ENCODE results near the gene AP5Z1. TPM values are rescaled to one million over a fixed set of nuclear protein-coding genes. Genes with fewer than 3 reads are reported as not detected.

The AP5Z1 gene
- total and polyA plus RNA-seq, 9 donors, result 12.8 to 22.9 (median 15.0) TPM

DNA sequence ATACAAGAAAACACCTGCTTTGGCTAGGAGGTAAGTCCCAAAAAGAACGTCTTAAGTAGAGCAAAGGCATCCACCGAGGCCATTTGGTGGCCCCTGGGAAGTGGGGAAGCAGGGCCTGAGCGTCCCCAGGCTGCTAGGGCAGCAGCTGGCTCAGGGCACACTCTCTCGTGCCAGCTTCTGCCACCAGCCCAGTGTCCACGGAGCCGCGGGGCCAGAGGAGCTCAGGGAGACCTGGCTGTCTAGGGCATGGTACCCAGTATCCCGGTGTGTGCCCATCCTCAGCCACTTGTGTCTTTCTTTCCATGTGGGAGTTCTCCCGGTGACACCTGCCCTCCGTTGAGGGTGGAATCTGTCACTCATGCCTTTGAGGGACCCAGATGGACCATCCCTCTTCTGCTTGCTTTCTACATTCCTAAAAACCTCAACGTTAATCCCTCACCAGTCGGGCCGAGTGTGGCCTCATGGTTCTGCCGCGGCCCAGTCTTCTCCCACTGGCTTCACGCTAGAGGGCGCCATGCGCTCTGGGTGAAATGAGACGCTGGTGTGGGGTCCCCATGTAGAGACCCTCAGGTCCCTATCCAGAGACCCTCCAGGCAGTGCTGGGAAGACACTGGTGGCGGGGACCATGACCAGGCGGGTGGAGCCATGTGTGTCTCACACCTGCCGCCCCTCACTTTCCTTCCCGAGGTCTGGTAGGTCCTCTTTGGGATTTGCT, 9.5 kb upstream of the AP5Z1 start:
- Histone ChIP-seq H3K9me3 (replicated peaks; ENCODE audit: control insufficient read depth, low read depth, low read length) (no peaks in the 10 kb centered on the region), H3K27ac (ENCODE audit: low read length) (peak overlapping the region; percentile 20), H3K4me3 (ENCODE audit: low read length) (no peak overlapping the region), H3K27me3 (ENCODE audit: control insufficient read depth, insufficient read depth, low read length) (no peaks in the 10 kb centered on the region), H3K36me3 (ENCODE audit: control insufficient read depth, insufficient read depth, low read length) (peaks cover 54% of the 10 kb centered on the region), H3K4me1 (ENCODE audit: control insufficient read depth, insufficient read depth, low read length) (peaks cover 7% of the 10 kb centered on the region)
- WGBS (ENCODE audit: insufficient coverage), result 83% methylated on average over 15 of the region's 23 CpGs
- no peak for DNase-seq

DNA sequence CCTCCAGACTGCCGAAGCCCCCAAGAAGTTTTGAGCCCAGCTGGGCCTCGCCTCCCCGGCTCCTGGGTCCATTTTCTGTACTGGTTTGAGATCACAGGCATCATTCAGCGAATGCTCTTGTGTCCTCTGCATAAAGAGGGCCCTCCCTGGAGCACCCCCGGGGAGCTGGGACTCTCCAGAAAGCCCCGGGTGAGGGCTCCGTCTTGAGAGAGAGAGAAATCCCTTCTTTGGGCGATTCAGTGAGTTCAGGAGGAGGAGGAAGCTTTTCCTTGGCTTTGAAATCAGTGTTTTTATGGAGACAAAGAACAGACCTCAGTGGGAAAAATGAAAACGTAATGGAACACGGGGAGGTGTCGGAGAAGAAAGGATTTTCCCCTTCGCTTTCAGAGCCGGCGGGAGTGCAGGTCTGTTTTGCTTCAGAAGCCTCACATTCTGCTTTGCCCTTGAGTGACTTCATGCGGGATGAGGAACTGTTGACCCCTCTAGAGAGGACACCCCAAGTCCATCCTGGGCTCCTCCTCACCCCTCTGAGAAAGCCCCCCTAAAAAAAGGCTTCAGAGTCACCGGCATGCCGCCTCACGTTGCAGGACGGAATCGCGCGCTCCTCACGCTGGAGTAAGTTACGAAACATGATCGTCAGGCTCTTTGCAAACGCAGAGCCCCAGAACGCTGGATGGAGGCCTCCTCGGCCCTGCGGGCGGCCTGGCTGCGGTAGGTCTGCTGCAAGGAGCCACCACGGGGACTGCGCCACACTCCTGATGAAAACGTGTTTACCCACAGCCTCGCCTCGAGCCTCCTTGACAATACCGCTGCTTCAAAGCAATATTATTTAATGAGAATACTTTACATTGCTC, 8.5 kb upstream of the AP5Z1 start:
- no peak overlapping the region for H3K4me3 ChIP-seq (ENCODE audit: low read length)
- H3K9me3 ChIP-seq (replicated peaks; ENCODE audit: control insufficient read depth, low read depth, low read length), result no peaks in the 10 kb centered on the region
- DNase-seq, result peak; percentile 47
- no peaks in the 10 kb centered on the region for H3K27me3 ChIP-seq (ENCODE audit: control insufficient read depth, insufficient read depth, low read length)
- peak overlapping the region; percentile 47 for H3K27ac ChIP-seq (ENCODE audit: low read length)
- peaks cover 44% of the 10 kb centered on the region for H3K36me3 ChIP-seq (ENCODE audit: control insufficient read depth, insufficient read depth, low read length)
- WGBS (ENCODE audit: insufficient coverage), result 75% methylated on average over 25 of the region's 37 CpGs
- H3K4me1 ChIP-seq (ENCODE audit: control insufficient read depth, insufficient read depth, low read length), result peaks cover 7% of the 10 kb centered on the region

DNA sequence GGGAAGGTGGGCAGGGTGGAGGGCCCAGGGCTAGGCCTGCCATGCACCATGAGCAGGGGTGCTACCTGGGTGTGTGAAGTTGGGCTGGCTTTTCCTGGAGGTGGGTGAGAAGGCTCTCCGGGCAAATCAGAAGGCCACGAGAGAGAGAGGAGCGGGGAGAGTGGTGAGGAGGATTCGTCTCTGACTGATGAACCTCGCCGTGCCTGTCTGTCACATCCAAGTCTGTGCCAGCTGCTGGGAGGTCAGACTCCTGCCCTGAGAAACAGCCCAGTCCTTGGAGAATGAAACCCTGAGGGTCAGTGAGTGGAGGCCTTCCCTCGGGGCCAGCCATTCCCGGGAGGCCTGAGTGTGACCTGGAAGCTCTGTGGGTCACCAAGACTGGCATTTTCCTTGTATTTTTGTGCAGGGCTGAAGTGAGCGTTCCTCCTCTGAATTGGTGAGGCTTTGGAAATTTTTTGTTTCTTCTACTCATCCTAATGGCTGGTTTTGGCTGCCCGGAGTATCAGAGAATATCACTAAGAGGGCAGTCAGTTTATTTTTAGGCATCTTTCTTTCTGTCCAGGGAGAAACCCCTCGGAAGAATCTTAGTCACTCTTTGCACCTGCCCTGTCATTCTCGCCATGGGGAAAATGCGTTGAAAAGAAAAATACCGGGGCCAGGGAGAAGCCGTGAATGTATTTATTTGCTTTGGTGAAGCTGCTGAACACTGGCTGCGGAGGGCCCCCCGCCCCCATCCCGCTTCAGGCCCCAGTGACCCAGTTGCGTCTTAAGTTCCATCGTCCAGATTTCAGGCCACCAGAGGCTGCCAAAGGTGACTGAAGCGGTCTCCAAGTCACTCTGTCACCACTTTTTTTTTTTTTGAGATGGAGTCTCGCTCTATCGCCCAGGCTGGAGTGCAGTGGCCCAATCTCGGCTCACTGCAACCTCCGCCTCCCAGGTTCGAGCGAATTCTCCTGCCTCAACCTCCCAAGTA, 6.5 kb upstream of the AP5Z1 start:
- Histone ChIP-seq H3K36me3 (ENCODE audit: control insufficient read depth, insufficient read depth, low read length) (peaks cover 31% of the 10 kb centered on the region), H3K9me3 (replicated peaks; ENCODE audit: control insufficient read depth, low read depth, low read length) (no peaks in the 10 kb centered on the region), H3K4me3 (ENCODE audit: low read length) (no peak overlapping the region), H3K4me1 (ENCODE audit: control insufficient read depth, insufficient read depth, low read length) (peaks cover 7% of the 10 kb centered on the region), H3K27ac (ENCODE audit: low read length) (peak overlapping the region; percentile 31), H3K27me3 (ENCODE audit: control insufficient read depth, insufficient read depth, low read length) (no peaks in the 10 kb centered on the region)
- DNase-seq, result no peak
- WGBS (ENCODE audit: insufficient coverage), result 86% methylated on average over 18 of the region's 27 CpGs

DNA sequence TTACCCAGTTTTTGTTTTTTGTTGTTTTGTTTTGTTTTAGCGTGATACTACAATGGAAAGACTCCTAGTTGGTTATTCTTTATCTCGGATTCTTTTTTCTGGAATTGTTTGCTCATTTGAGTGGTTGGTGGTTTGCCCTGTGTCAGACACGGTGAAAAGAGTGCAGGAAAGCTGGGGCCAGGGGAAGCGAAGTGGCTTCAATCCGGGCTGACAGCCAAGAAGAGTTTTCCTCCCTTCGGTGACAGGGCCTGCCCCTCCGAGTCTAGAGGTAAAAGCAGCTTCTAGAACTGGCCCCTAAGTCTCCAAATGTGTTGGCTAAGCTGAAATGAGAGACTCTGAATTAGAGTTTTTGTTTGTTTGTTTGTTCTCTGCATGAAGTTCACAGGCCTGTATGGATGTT, 5.7 kb upstream of the AP5Z1 start:
- Histone ChIP-seq H3K36me3 (ENCODE audit: control insufficient read depth, insufficient read depth, low read length) (peaks cover 23% of the 10 kb centered on the region), H3K27me3 (ENCODE audit: control insufficient read depth, insufficient read depth, low read length) (no peaks in the 10 kb centered on the region), H3K4me3 (ENCODE audit: low read length) (no peak overlapping the region), H3K9me3 (replicated peaks; ENCODE audit: control insufficient read depth, low read depth, low read length) (no peaks in the 10 kb centered on the region), H3K4me1 (ENCODE audit: control insufficient read depth, insufficient read depth, low read length) (peaks cover 13% of the 10 kb centered on the region), H3K27ac (ENCODE audit: low read length) (no peak overlapping the region)
- DNase-seq, result no peak
- 48% methylated on average over 7 of the region's 7 CpGs for WGBS (ENCODE audit: insufficient coverage)

DNA sequence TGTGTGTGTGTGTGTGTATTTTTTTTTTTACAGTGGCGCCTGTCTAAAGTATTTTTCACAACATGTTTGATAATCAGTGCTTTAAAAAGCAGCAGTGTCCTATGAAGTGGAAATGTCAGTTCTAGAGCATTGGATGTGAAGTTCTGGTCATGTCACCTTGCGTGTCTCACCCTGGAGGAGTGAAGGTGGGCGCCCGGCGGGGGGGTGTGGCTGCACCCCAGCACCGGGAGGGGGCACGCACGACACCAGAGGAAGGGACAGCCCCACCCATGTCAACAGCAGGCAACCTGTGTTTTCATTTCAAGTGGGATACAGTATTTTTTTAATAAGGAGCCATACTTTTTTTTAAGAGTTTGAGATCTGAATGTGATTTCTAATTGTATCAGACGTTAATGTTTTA, 4.5 kb upstream of the AP5Z1 start:
- H3K36me3 ChIP-seq (ENCODE audit: control insufficient read depth, insufficient read depth, low read length), result peaks cover 16% of the 10 kb centered on the region
- H3K27ac ChIP-seq (ENCODE audit: low read length), result no peak overlapping the region
- no peak overlapping the region for H3K4me3 ChIP-seq (ENCODE audit: low read length)
- no peaks in the 10 kb centered on the region for H3K27me3 ChIP-seq (ENCODE audit: control insufficient read depth, insufficient read depth, low read length)
- no peak for DNase-seq
- H3K9me3 ChIP-seq (replicated peaks; ENCODE audit: control insufficient read depth, low read depth, low read length), result no peaks in the 10 kb centered on the region
- peaks cover 15% of the 10 kb centered on the region for H3K4me1 ChIP-seq (ENCODE audit: control insufficient read depth, insufficient read depth, low read length)
- WGBS (ENCODE audit: insufficient coverage), result 80% methylated on average over 1 of the region's 9 CpGs

DNA sequence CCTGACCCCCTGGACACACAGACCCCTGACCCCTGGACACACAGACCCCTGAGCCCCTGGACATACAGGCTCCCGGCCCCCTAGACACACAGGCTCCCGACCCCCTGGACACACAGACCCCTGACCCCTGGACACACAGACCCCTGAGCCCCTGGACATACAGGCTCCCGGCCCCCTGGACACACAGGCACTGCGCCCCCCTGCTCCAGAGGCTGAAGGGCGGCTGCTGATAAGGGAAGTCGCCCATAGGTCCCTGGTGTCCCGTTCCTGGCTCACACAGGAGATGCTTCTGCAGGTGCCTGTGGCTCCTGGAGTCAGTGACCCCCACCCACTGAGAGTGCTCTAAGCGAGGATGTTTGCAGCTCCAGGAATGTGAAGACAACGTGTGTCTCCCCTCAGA, 3.7 kb upstream of the AP5Z1 start:
- peaks cover 23% of the 10 kb centered on the region for H3K4me1 ChIP-seq (ENCODE audit: control insufficient read depth, insufficient read depth, low read length)
- H3K9me3 ChIP-seq (replicated peaks; ENCODE audit: control insufficient read depth, low read depth, low read length), result no peaks in the 10 kb centered on the region
- no peak overlapping the region for H3K4me3 ChIP-seq (ENCODE audit: low read length)
- no peaks in the 10 kb centered on the region for H3K27me3 ChIP-seq (ENCODE audit: control insufficient read depth, insufficient read depth, low read length)
- no peak overlapping the region for H3K27ac ChIP-seq (ENCODE audit: low read length)
- H3K36me3 ChIP-seq (ENCODE audit: control insufficient read depth, insufficient read depth, low read length), result peaks cover 16% of the 10 kb centered on the region
- WGBS (ENCODE audit: insufficient coverage), result 84% methylated on average over 7 of the region's 9 CpGs
- DNase-seq, result no peak

DNA sequence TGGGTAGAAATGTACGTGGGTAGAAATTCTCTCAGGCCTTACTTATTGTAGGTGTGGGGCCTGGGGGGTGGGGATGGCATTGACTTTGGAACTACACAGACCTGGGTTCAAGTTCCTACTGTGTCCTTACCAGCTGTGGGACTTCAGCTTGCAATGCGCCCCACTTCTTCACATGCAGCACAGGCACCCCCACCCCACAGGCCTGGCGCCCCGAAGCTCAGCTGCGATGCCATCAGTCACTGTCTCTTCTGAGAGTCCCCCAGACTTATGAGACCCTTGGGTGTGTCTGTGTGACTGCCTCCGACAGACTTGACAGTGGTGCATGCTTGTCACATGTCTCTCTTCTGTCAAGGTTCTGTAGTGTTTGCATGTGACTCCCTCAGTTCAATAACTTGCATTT, 3.1 kb upstream of the AP5Z1 start:
- H3K4me3 ChIP-seq (ENCODE audit: low read length), result no peak overlapping the region
- peaks cover 23% of the 10 kb centered on the region for H3K4me1 ChIP-seq (ENCODE audit: control insufficient read depth, insufficient read depth, low read length)
- H3K36me3 ChIP-seq (ENCODE audit: control insufficient read depth, insufficient read depth, low read length), result peaks cover 13% of the 10 kb centered on the region
- no peak for DNase-seq
- no peaks in the 10 kb centered on the region for H3K9me3 ChIP-seq (replicated peaks; ENCODE audit: control insufficient read depth, low read depth, low read length)
- WGBS (ENCODE audit: insufficient coverage), result 93% methylated on average over 3 of the region's 6 CpGs
- H3K27ac ChIP-seq (ENCODE audit: low read length), result no peak overlapping the region
- no peaks in the 10 kb centered on the region for H3K27me3 ChIP-seq (ENCODE audit: control insufficient read depth, insufficient read depth, low read length)

DNA sequence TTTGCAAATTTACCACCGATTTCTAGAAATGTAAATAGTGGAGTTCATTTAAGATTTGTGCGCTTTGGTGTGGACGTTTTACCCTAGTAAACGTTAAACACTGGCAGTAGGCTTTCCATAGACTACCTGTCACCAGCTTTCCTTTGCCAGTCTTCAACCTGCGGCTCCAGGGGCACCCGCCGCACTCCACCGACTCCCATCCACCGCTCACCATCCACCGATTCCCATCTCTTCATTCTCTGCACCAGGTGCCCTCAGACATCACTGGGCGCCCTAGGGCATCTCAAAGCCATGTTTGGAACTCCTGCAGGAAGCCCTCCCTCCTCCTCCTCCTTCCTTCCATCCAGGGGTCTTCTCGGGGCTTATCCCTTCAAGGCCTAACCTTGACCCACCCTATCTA, 1.4 kb upstream of the AP5Z1 start:
- Histone ChIP-seq H3K36me3 (ENCODE audit: control insufficient read depth, insufficient read depth, low read length) (peaks cover 8% of the 10 kb centered on the region), H3K4me1 (ENCODE audit: control insufficient read depth, insufficient read depth, low read length) (peaks cover 17% of the 10 kb centered on the region), H3K27ac (ENCODE audit: low read length) (no peak overlapping the region), H3K27me3 (ENCODE audit: control insufficient read depth, insufficient read depth, low read length) (no peaks in the 10 kb centered on the region), H3K9me3 (replicated peaks; ENCODE audit: control insufficient read depth, low read depth, low read length) (no peaks in the 10 kb centered on the region), H3K4me3 (ENCODE audit: low read length) (no peak overlapping the region)
- 93% methylated on average over 11 of the region's 12 CpGs for WGBS (ENCODE audit: insufficient coverage)
- no peak for DNase-seq

DNA sequence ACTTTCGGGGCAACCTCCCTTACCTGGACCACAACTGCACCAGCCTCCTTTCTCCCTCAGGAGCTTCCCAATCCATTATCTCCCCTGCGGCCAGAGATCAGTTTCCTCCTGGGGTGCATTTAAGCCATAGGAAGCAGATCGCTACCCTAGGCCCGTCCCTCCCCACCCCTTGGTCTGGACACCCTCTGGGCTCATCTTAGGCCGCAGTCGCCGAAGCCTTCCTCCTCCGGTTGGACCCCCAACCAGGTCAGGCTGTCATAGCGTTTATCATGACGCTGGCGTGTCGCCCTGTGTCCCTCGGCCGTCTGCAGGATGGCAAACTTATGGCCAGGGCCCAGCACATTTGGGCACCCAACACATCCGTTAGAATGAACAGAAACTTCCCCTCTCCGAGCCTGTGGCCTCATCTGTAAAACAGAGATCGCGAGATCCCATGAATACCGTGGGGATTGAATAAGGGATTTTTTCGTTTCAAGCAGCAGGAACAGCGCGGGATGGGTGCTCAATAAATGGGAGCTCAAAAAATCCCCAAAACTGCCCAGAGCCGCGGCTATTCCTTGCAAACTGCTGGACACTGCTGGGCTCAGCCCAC, 669 bp upstream of the AP5Z1 start:
- H3K27me3 ChIP-seq (ENCODE audit: control insufficient read depth, insufficient read depth, low read length), result no peaks in the 10 kb centered on the region
- WGBS (ENCODE audit: insufficient coverage), result 18% methylated on average over 15 of the region's 24 CpGs
- H3K4me3 ChIP-seq (ENCODE audit: low read length), result peak overlapping the region; percentile 100
- no peaks in the 10 kb centered on the region for H3K9me3 ChIP-seq (replicated peaks; ENCODE audit: control insufficient read depth, low read depth, low read length)
- peak; percentile 88 for DNase-seq
- H3K4me1 ChIP-seq (ENCODE audit: control insufficient read depth, insufficient read depth, low read length), result peaks cover 17% of the 10 kb centered on the region
- H3K36me3 ChIP-seq (ENCODE audit: control insufficient read depth, insufficient read depth, low read length), result peaks cover 8% of the 10 kb centered on the region
- H3K27ac ChIP-seq (ENCODE audit: low read length), result peak overlapping the region; percentile 94

All from muscle of leg (tissue), 11 donors.